ENCODE data around the gene MTR.
"Not testable (repeated sequence)": the region's sequence is repeated elsewhere in the genome, so short reads cannot be mapped to it uniquely, and the experiment has no call there.

DNA sequence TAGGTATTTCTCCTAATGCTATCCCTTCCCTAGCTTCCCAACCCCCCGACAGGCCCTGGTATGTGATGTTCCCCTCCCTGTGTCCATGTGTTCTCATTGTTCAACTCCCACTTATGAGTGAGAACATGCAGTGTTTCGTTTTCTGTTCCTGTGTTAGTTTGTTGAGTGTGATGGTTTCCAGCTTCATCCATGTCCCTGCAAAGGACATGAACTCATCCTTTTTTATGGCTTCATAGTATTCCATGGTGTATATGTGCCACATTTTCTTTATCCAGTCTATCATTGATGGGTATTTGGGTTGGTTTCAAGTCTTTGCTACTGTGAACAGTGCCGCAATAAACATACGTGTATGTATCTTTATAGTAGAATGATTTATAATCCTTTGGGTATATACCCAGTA lies 61.6 kb downstream of the MTR start:
- not testable (repeated sequence) for TF ChIP-seq MYC (IDR thresholded peaks at IDR 0.05; ENCODE audit: borderline replicate concordance, low read length); CTCF (IDR thresholded peaks at IDR 0.05); EP300 (IDR thresholded peaks at IDR 0.05); NR3C1 (IDR thresholded peaks at IDR 0.05); REST (IDR thresholded peaks at IDR 0.05); EHMT2 (IDR thresholded peaks at IDR 0.05; ENCODE audit: low read depth); USF2 (IDR thresholded peaks at IDR 0.05); POLR2A (IDR thresholded peaks at IDR 0.05; ENCODE audit: low read length); JUN (IDR thresholded peaks at IDR 0.05); MAX (IDR thresholded peaks at IDR 0.05); PHF8 (IDR thresholded peaks at IDR 0.05; ENCODE audit: borderline replicate concordance, low read depth)
